Stimulated activated CD4-positive, alpha-beta T cell treated with anti-CD3 and anti-CD28 coated beads, Interleukin-15, amount 100 ng/mL, for 48 hours (primary cell): ENCODE results near the gene CHL1.

Experiments
- DNase-seq, 2 donors: peaks; one replicate each; pipeline ENCODE4 v3.0.0-alpha.2; 2020; ENCODE audit warnings: low read depth in 2 of 2

CHL1 gene

DNA sequence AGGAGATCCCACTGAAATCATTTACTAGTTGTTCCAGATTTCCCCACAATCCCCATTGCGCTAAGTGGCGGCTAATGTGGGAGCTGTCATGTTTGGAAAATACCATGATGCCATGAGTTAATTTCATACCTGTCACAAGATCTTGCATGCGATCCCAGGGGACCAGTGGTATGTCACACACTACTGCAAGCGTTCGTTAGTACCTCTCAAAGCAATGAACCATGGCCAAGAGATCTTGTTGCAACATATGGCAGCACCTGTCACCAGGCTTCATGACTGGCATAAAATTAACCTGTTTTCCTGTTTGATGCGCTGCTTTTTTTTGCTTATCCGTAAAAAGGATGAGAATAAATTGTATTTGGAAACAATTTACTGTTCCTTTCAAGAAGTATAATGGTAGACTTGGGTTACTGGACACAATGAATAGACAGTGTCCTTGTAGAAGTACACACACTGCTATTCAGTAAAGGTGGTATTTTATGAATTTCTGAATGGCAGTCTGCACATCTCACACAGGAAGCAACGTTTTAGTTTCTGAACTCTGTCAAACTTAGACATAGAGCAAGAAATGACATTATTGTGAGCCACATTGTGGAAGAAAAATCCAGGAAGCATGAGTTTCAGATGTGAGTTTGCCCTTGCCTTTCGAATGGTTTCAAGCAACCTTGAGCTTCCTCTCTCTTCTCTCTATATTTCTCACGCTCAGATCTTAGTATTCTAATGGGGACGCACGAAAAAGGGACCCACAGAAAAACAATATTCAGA lies 81.9 kb downstream of the CHL1 start:
- DNase-seq, result no peak

DNA sequence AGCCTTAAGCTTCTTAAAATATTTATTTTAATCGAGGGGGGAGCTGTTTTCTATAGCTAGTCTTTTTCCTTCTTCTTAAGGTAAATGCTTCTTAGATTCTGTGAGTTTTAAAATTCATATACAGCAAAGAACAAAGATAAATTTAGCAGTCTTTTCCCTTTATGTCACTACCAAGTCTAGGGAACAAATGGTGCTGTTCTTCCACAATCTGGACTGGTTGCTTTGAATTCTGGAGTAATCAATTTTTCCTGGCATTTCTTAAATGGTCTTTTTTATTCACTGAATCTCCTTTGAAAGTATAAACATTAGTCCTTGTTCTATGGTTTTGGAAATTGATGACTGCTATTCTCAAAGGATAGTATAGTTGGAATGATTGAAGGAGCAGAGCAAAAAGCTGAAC lies 82.8 kb downstream of the CHL1 start:
- no peak for DNase-seq

DNA sequence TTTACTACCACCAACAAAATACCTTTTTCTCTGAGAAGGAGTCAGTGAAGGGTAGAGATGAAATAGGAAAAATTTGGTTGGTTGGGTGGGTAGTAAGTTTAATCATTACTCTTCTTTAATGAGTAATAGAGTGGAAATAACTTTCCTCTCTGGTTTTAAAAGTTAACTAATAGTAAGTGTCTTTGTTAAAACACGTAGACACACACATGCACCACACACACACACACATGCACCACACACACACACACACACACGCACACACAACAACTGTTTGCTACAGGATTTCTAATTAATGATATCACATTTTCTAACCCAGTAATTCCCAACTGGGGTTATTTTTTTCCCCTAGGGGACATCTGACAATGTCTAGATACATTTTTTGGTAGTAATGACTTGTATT lies 84.1 kb downstream of the CHL1 start:
- DNase-seq, result no peak

DNA sequence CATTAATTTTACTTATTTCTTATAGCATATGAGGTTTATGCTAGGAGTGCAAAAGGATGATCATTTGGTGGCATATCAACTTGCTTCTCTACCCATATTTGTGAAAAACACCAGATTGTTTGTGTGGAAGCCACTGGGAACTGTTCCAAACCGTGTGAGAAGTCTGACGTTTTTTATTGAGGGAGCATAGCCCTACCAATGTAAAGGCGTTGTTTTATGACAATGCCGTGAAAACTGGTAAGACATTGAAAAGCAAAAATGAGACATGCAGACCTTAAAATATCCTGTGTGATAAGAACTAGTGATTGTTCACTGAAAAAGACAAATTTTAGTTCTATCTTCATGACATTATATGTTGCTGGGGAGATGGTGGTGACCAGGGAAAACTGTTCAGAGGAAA lies 87.8 kb downstream of the CHL1 start:
- no peak for DNase-seq

DNA sequence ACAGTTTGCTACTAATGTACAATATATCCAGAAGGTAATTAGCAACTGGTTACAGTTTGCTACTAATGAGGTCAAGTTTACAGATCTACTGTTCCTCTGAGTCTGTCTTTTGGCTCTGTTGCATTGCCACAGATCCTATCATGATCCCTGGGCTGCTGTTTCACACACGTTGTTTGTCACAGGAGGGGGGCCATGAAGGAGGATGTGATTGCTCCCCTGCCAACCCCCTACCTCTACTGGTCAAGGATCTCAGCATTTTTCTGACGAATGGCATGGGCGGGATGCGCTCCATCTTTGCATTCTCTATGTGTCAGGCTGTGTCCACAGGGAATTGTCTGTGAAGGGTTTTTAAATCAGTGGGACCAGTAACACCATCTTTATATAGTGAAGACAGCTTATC lies 91.9 kb downstream of the CHL1 start:
- no peak for DNase-seq

DNA sequence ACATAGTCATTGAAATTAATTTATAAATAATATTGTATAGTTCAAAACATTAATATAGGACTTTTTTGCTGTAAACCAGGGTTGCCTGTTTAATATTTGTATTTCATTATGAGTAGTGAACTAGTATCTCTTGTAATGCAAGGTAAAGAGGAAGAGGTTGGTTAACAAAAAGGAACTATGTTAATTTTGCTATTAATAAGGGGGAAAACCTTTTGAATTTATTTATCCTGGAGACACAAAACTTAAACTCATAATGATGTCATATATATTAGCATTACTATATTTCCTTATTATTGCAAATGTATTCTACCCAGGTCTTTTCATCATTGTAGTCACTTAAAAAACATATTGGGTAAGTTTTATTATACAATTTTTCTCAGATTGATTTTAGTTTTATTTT lies 94.5 kb downstream of the CHL1 start:
- no peak for DNase-seq

DNA sequence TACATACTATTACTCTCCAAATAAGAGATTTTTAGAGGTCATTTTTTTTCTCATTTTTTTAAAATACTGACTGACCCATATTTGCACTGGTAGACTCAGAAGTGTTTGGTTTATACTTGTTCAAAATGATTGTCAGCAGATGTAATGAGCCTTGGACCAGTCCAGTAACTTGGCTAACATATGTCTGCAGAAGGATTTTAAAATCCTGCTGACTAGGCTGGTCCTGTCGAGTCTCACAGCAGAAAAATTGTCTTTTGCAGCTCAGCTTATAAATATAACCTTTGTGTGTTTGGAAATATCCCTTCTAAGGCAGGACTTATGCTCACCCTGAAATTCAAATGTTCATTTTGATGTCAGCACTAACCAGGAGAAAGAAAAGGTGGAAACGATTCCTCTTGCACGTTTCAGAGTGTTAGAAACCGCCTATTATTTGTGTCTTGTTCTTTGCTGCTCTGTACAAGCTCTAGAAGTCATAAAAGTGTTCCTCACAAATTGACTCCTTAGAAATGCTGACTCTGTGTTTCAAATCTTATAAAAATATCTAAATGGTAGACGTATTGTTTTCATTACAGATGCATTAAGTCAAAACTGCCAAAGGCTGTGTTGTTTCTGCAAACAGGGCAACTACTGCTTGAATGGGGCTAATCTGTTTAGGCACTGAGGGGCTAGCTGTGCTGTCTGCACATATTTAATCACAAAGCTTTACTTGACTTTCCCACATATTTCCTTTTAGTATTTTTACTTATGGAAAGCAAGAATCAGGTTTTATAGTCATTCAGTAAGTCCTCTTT lies 95.3 kb downstream of the CHL1 start:
- no peak for DNase-seq

DNA sequence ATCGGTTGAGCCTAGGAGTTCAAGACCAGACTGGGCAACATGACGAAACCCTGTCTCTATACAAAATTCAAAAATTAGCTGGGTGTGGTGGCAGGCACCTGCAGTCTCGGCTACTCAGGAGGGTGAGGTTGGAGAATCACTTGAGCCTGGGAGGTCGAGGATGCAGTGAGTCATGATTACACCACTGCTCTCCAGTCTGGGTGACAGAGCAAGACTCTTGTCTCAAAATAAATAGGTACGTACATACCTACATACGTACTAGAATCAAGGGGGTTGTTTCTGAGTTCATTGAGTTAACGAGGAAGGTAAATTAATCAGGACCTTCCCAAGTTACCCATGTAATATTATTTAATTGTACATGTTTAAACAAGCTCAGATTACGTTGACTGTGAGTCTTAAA lies 97.5 kb downstream of the CHL1 start:
- no peak for DNase-seq

DNA sequence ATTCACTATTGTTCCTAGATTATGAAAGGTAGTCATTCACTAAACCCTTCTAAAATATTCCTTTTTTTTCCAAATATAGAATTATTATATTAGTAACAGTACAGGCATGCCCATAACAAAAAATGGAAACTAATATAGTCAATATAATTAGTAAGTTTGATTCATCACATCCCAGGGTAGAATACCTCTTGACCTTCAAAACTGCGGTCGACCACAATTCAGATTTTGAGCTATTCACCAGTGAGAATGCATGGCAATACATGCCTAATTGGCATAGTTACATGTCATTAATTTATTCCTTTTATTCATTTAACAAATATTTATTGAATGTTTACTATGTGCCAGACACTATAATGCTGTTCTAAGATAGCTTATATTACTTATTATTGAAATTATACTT lies 98.0 kb downstream of the CHL1 start:
- DNase-seq, result no peak

DNA sequence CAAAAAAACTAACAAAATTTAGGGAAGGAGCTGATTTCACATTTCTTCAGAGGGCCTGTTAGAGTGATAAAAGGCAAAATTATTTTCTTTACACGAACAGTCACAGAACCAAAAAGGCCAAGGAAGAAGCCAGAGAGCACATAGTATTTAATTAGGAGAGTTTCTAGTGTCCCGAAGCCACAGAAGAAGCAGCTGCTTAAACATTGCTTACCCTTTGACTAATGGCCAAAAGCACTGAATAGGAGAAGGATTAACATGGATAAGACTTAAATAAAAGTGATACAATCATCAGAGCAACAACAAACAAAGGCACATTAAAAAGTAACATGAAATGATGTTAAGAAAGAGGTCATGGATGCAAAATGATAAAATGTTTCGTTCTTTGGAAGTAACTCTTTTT lies 98.6 kb downstream of the CHL1 start:
- DNase-seq, result no peak

DNA sequence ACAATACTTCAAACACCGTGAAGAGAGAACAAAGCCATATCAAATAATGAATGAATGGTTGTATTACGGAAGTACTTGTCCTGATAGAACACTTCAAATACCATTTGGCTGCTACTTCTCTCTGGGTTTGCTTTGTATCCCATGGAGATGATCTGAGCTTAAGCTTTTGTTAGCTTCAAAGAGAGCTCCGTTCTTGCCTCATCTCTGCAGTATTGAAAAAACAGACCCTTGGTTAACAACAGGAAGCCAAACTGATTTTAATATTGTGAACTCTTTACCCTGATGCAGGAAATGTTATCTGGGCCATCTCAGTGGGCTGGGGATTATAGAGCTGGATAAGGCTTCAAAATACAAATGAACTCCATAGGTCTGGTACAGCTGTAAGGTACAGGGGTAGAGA lies 101.0 kb downstream of the CHL1 start:
- DNase-seq, result no peak

DNA sequence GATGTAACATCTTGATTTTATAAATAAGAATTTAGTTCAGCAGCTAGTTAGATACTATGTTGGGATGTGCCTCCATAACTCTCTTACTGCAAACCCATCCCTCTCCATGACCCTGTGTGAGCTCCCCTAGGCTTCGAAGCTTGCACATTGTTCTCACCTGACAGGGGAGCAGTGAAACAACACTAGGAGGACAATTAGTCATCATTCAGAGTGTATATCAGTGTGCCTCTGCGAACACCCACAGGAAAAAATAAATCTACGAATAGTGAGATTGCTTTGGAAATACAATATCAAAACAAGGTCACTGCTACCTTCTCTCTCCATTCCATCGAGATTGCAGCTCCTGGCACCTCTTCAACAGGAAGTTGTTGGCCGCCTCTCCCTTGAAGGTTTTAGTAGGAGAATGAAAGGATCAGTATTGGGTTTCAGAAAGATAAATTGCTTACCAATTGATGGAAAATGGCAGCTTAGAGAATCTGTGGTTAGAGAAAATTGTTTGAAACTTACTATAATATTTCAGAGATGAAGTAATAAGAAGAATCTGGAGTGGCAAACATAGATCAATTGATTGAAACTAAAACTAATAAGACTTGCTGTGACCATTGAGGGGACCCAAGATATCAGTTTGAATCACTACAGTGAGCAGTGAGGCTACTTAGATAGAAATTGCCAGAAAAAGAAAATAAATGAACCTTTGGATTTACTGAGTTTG lies 103.2 kb downstream of the CHL1 start:
- DNase-seq, result no peak

DNA sequence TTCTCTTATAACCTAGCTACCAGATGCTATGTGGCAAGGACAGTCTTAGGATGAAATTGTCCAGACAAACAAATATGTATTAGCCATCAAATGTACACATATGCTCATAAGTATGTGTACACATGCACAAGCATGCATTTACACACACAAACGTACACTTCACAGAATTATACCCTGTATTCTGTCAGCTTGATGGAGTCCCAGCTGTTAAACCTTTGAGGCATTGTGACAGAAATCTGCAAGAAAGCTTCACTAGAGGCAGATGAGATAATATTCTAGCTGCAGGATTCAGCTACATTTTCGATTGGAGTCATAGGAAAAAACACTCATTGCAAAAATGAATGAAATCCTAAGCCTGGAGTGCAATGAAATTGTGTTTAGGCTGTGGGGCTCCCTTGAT lies 110.6 kb downstream of the CHL1 start:
- no peak for DNase-seq

DNA sequence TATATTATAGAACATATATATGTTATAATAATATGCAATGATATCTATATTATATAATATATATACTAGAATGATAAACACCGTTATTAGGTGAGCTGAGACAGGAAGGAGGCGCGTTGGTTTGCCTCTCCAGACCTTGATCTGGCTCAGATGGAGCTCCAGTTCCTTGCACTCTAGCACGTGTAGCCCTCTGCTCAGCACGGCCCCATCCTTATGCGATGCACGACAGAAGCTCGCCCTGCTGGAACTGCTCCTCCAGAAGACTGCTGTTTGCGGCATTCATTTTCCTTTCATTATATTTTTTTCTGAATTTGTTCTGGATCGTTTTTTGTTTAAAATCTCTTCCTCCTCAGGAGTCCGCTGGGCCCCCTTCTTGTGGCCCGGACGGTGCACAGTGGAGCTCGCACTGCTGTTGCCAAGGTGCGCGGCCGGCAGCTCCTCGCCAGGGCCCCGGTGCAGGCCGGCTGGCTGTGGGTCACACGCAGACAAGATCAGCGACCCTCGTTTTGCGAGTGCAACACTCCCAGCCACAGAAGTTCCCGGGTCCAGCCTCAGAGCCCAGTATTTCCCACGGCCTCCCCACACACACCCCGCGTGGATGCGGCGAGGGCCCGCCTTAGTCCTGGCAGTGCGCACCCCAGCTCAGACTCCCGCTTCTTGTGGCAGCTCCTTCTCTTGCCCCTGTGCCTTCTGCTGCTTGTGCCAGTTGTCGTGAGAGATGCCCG lies 112.2 kb downstream of the CHL1 start:
- no peak for DNase-seq

DNA sequence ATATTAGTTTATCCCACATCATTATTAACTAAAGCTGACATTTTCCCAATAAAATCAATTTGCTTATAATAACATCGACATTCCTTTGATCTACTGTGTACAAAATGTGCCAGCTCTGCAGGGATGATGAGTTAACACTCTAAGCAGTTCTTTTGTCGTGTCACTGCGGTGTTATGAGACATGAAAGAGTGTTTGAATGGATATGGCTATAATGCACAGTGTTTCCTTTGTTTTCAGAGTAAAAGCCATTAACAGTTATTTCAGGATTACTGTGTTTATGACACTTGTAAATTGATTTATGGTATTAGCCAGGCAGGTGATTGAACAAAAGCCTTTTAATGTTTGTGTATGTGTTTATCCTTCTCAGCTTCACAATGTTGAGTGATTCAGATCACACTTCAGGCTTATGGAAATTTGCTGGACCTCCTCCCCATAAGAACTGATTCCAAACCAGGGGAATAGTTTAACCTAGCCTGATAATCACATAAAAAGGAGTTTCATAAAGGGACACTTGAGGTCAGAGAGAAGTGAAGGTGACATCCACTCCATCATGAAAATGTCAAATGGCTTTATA lies 115.7 kb downstream of the CHL1 start:
- no peak for DNase-seq

DNA sequence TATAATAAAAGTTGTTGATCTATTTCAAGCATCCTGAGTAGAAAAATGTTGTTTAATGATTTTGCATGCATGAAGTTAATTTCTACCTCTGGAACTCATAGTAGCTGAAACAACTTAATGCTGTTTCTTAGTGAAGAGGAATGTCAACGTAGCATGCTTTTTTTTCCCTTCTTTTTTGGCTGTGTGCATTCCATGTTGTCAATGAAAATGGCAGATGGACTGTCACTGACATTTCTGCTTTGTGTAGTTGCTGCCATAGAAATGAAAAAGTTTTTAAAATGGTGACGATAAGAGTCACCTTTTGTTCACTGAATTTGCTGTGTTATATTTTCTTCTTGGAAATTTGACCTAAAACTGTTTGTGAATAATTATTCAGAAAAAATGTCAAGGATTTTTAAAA lies 116.3 kb downstream of the CHL1 start:
- DNase-seq, result no peak

DNA sequence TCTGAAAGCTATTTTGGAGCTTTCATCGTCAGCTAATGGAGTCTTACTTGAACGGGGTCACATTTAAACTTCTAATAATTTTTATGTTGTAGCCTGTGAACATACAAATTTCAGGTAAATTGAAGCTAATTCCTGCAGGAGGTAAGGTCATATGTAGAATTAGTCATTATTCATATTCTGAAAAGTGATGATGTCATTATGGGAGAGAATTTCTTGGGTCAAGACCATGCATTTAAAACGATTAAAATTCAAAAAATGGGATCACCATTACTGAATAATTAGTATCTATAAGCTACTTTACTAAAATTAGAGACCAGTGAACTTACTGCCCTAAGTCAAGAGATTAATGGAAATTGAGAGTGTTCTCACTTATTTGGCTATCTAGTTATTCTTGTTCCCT lies 120.4 kb downstream of the CHL1 start:
- DNase-seq, result no peak

DNA sequence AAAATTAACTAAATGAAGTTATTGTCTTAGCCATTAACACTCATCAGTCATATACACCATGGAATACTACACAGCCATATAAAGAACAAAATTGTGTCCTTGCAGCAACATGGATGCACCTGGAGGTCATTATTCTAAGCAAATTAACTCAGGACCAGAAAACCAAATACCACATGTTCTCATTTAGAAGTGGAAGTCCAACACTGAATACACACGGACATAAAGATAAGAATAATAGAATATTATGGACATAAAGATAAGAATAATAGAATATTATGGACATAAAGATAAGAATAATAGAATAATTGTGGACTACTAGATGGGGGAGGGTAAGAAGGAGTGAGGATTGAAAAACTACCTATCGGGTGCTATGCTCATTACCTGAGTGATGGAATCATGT lies 122.3 kb downstream of the CHL1 start:
- no peak for DNase-seq

DNA sequence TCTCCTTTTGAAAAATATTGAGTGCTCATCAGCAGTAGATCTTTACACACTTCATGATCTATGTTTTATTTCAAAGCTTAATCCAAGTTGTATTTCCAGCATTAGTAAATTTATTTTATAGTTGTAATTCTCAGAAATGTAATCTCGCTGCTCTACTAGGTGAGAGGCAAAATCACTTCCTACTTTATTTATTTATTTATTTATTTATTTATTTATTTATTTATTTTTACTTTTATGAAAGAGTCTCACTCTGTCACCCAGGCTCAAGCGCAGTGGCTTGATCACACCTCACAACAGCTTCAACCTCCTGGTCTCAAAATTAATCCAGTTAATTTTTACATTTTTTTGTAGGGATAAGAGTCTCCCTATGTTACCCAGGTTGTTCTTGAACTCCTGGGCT lies 127.9 kb downstream of the CHL1 start:
- DNase-seq, result no peak

DNA sequence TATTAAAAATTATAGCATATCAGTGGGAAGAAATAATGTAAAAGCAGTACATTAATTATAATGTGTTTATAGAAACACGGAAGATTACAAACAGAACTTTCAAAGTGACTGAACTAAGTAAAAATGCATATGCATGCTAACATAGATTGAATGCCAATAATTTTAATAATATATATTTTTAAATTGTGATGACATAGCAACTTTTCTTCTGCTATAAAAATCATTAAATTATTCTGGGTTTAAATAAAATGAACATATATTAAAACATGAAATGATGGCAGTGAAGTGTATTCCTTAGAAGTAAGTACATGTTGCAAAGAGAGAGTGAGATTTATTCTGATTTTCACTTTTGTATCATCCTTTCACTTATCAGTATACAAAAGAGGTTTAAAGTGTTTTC lies 128.9 kb downstream of the CHL1 start:
- no peak for DNase-seq

DNA sequence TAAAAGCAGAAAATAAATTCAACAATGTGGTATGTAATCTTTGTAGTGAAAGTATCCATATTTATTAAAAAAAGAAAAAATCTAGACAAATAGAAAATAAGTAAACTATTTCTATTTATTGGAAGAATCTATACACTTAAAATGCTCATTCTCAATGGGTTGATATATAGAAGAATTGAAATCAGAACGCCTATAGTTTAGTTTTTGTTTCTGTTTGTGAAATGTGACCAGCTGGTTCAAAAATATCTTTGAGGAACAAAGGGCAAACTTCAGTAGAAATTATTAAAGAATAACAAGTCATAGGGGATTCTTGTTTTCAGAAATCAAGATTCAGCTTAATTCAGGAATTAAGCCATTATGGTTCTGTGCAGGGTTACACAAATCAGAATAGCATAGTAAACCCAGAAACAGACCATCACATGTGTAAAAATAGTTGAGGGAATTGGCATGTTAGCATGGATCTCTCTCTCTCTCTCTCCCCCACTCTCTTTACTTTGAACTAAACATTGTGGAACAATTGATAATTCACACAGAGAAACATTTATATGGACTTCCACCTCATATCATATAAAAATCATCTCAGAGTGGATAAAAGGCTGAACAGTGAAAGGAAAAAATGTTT lies 134.0 kb downstream of the CHL1 start:
- no peak for DNase-seq
